Endothelial cell of umbilical vein (primary cell): Measurements from ENCODE around the gene POLR3G.

Experiments used
- EZH2 ChIP-seq: IDR thresholded peaks from 2 replicates; pipeline ENCODE4 v1.6.1; 2012; ENCODE audit warnings: borderline replicate concordance, low read depth, mild to moderate bottlenecking, moderate library complexity, low read length, inconsistent platforms; ENCODE audit not compliant: severe bottlenecking
- FOS ChIP-seq: IDR thresholded peaks from 2 replicates; pipeline ENCODE4 v1.6.1; 2011; ENCODE audit warnings: mild to moderate bottlenecking, low read length, moderate library complexity, borderline replicate concordance; ENCODE audit not compliant: insufficient read depth
- GATA2 ChIP-seq: IDR thresholded peaks from 2 replicates; pipeline ENCODE4 v1.7.0; 2011; ENCODE audit warnings: low read depth, mild to moderate bottlenecking, moderate library complexity, mixed read lengths, low read length; ENCODE audit not compliant: insufficient read length, insufficient read depth
- JUN ChIP-seq: IDR thresholded peaks from 2 replicates; pipeline ENCODE4 v1.6.1; 2011; ENCODE audit warnings: borderline replicate concordance, low read depth; ENCODE audit not compliant: insufficient read length, insufficient read depth
- MYC ChIP-seq: IDR thresholded peaks from one replicate; pipeline ENCODE4 v1.6.1; 2011; ENCODE audit warnings: mild to moderate bottlenecking, low read depth, low read length
- POLR2A ChIP-seq: IDR thresholded peaks from 2 replicates; pipeline ENCODE4 v1.6.1; 2012; ENCODE audit warnings: low read depth, mild to moderate bottlenecking, control low read depth, low read length
- POLR2AphosphoS5 ChIP-seq: IDR thresholded peaks from 2 replicates; pipeline ENCODE4 v1.6.1; 2012; ENCODE audit warnings: low read depth, mild to moderate bottlenecking, control low read depth, low read length, moderate library complexity; ENCODE audit not compliant: insufficient read depth
- TF ChIP-seq, protein P1 (sequence below), 2 donors: IDR thresholded peaks; 1 replicate in 1 of 2; 2 replicates in 1 of 2; pipeline ENCODE4 v1.5.1; 2011; ENCODE audit warnings: low read length in 2 of 2, mild to moderate bottlenecking in 2 of 2, moderate library complexity in 2 of 2, control low read depth in 1 of 2, inconsistent platforms in 1 of 2, low read depth in 1 of 2; ENCODE audit not compliant: insufficient read depth in 1 of 2; ENCODE audit errors: extremely low read depth in 1 of 2
- TF ChIP-seq, protein P2 (sequence below): IDR thresholded peaks from 2 replicates; pipeline ENCODE4 v1.6.1; 2011; ENCODE audit not compliant: insufficient read depth, insufficient read length

DNA sequence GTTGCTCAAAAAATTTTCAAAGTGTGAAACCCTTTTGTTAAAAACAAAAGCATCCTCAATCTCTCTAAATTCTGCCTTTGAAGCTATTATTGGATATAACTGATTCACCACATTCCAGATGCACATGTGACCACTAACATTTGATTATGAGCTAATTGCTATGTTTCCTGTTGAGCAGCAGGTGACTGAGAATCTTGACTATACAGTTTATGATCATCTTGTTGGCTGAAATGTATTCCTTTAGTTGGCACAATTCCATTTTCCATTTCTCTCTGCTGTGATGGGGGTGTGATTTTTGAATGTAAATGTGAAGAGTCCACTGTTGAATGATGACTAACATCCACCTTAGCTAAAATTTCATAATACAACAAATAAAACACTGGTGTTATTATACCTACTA, 44.0 kb downstream of the POLR3G start:
- TF ChIP-seq, protein P1, sequence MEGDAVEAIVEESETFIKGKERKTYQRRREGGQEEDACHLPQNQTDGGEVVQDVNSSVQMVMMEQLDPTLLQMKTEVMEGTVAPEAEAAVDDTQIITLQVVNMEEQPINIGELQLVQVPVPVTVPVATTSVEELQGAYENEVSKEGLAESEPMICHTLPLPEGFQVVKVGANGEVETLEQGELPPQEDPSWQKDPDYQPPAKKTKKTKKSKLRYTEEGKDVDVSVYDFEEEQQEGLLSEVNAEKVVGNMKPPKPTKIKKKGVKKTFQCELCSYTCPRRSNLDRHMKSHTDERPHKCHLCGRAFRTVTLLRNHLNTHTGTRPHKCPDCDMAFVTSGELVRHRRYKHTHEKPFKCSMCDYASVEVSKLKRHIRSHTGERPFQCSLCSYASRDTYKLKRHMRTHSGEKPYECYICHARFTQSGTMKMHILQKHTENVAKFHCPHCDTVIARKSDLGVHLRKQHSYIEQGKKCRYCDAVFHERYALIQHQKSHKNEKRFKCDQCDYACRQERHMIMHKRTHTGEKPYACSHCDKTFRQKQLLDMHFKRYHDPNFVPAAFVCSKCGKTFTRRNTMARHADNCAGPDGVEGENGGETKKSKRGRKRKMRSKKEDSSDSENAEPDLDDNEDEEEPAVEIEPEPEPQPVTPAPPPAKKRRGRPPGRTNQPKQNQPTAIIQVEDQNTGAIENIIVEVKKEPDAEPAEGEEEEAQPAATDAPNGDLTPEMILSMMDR (IDR thresholded peaks at IDR 0.05; ENCODE audit: extremely low read depth in 1 of 2, insufficient read depth in 1 of 2, low read depth in 1 of 2, low read length in 2 of 2): no peak
- TF ChIP-seq POLR2A: no peak
- no peak for TF ChIP-seq EZH2
- no peak for TF ChIP-seq POLR2AphosphoS5
- TF ChIP-seq, protein P2, sequence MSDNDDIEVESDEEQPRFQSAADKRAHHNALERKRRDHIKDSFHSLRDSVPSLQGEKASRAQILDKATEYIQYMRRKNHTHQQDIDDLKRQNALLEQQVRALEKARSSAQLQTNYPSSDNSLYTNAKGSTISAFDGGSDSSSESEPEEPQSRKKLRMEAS: peak; percentile 18
- no peak for TF ChIP-seq MYC
- peak; percentile 72 for TF ChIP-seq JUN
- TF ChIP-seq GATA2: no peak
- peak; percentile 8 for TF ChIP-seq FOS
